HG03280 (cell line): ENCODE data around the gene COMT.

Experiments
- ATAC-seq: cut with Tn5 transposase; IDR thresholded peaks from one replicate; pipeline ENCODE4 v1.9.1; 2021; ENCODE audit warnings: mild to moderate bottlenecking, moderate library complexity; ENCODE audit not compliant: unreplicated experiment

COMT gene

DNA sequence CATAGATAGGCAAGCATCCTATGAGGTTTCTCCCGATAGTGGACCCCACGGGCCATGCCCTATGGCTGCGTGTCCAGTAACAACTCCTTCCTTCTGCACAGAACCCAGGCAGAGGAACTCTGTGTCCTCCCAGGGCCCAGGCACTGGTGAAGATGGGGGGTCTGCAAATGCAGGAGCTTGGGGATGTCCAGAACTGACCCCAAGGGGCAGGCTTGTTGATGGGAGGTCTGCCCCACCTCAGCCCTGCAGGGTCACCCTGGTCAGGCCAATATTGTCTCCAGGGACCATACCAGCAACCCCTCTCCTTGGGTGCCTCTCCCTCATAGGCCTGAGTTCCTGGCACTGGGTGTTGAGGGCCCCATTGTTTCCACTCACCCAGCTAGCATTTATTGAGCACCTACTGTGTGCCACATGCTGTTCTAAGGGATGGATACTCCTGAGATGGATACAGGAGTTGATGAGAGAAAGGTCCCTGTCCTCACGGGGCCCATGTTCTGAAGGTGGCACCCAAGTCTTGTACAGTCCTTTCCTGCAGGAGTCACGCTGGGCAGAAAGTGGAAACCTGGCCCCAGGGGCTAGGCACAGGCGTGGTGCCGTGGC, 26.4 kb downstream of the COMT start:
- ATAC-seq: no peak

DNA sequence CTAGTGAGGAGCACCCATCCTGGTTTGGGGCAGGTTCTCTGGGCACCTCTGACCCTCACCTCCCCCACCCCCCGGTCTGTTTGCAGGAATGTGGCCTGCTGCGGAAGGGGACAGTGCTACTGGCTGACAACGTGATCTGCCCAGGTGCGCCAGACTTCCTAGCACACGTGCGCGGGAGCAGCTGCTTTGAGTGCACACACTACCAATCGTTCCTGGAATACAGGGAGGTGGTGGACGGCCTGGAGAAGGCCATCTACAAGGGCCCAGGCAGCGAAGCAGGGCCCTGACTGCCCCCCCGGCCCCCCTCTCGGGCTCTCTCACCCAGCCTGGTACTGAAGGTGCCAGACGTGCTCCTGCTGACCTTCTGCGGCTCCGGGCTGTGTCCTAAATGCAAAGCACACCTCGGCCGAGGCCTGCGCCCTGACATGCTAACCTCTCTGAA, 26.9 kb downstream of the COMT start:
- ATAC-seq: no peak

DNA sequence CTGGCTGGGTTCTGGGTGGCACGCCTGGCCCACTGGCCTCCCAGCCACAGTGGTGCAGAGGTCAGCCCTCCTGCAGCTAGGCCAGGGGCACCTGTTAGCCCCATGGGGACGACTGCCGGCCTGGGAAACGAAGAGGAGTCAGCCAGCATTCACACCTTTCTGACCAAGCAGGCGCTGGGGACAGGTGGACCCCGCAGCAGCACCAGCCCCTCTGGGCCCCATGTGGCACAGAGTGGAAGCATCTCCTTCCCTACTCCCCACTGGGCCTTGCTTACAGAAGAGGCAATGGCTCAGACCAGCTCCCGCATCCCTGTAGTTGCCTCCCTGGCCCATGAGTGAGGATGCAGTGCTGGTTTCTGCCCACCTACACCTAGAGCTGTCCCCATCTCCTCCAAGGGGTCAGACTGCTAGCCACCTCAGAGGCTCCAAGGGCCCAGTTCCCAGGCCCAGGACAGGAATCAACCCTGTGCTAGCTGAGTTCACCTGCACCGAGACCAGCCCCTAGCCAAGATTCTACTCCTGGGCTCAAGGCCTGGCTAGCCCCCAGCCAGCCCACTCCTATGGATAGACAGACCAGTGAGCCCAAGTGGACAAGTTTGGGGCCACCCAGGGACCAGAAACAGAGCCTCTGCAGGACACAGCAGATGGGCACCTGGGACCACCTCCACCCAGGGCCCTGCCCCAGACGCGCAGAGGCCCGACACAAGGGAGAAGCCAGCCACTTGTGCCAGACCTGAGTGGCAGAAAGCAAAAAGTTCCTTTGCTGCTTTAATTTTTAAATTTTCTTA, 27.8 kb downstream of the COMT start:
- no peak for ATAC-seq

DNA sequence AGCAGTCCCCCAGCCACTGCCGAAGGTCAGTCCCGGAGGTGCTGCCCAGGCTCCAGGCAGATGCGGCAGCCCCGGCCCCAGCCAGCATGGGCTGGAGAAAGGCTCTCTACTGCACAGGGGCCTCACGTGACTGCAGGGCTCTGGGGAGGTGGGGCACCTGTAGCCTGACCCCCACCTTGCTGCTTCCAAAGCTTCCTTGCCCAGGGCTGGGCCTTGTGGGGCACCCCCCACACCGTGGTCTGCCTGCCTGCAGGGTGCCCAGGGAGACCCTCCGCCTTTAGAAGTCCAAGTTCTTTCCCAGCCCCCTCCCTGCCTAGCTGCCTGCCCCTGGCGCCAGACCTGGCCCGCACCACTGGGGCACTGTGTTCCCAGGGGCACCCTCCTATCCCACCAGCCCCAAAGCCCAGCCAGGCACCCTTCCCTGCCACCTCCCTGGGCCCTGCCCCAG, 28.5 kb downstream of the COMT start:
- no peak for ATAC-seq

DNA sequence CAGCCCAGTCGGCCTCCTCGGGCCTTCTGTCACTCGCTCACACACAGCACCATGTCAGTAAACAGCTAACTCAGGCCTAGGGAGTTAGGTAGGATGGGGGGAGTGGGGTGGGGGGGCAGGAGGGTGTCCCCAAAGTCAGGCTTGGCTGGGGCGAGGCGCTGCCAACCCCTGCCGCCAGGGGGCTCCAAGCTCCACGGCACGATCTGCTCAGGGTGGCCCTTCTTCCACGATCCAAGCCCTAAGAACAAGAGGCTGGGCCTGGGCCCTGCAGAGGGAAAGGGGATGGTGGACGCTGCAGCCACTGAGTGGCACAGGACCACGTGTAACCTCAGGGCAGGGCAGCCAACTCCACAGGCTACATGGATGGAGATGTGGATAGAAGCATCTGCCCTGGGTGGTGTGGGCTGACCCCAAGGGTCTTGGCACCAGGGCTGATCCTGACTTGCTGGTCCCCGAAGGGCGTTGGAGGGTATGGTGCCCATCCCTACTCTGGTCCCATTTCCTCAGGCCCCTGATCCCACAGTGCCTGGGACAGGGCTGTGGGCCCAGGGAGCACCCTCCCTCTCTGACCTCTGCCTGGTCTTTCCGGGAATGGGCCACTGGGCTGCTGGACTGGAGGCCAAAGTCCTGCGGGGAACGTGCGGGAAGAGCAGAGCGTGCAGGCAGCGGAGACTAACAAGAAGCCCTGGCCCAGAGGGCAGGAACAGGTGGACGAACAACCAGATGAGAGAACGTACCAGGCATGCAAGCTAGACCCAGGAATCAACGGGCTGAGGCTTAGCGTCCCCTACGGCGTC, 29.1 kb downstream of the COMT start:
- ATAC-seq: no peak

DNA sequence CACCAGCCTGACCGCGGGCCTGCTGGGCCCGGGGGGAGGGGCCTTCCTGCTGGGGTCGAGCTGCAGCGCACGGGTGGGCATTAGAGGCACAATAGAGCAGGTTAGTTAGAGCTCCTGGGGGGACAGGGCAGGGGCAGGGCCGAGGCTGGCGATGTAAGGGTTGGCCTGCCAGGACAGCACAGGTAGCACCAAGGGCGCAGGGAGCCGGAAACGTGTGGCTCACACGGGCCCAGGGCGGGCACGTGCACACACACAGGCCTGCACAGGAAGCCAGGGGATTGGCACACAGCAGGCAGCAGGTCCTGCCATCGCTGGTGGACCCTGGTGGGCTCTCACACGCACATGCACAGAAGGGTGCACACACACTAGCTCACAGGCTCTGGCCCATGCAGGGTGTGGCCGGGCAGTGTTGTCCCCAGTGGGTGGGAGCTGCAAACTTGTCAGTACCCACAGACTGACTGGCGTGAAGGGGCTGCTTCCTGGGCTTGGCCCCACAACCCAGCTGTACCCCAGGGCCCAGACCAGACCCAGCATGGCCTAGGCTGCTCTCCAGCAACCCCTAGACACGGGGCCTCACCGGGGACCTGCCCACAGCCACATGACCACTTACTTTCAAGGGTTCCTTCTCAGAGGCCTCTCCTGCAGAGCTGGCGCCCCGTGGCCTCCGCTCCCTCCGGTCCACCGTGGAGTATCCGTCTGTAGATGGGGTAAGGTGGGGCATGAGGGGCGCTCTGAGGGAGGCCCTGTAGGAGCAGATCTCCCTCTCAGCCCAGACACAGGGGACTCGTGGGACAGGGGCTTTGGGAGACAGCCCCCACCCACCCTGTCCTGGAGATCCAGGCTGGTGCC, 29.9 kb downstream of the COMT start:
- no peak for ATAC-seq

DNA sequence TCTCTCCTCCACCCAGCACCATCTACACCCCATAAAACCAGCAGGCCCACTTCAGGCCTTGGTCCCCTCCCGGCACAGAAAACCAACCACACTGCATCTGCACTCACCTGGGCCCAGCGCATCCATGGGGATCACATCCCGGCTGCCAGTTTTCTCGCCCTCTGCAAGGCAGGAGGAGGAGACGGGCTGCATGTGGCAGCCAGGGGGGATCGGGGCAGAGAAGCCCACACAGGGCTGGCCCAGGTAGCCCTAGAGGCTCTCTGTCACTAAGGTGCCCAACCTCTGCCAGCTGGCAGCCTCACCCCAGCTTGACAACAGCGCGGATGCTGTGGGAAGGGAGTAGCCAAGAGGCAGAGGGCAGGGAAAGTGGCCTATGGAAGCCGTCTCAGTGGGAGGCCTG, 30.7 kb downstream of the COMT start:
- ATAC-seq: no peak

DNA sequence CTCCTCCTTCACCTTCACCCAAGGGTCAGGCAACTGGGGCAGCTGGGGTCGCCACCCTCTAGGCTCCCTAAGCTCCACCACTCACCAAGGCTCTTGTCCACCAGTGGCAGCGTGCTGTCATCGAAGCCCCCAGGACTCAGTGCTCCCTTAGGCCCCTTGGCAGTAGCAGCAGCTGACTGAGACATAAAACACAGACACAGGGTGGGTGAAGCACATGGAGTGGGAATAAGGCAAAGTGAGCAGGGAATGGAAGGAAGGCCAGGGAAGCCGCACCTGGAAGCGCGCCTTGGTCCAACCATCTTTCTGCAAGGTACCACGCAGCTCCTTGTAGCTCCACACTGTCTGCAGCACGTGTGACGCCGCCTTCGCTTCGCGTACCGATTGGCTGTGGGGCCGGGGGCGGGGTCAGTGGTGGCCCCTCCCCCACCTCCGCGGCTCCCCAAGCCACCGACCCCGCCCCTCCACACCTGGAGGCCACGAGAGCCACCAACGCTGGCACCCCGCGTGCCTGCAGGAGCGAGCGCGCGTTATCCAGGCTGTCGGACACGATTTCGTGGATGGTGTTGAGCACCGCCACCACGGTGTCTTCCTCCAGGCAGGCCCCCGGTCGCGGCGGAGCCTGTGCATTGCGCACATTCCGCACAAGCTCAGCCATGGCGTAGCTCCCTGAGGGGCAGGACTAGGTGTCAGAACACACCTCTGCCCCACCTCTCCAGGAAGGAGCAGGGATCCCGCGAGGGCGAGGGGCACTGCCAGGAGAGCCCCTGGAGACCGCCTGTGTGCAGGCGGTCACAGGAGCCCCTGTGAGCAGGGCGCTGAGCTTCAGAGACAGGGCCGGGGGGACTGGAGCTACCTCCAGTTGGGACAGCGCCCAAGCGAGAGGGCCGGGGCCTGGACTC, 31.3 kb downstream of the COMT start:
- ATAC-seq: no peak

DNA sequence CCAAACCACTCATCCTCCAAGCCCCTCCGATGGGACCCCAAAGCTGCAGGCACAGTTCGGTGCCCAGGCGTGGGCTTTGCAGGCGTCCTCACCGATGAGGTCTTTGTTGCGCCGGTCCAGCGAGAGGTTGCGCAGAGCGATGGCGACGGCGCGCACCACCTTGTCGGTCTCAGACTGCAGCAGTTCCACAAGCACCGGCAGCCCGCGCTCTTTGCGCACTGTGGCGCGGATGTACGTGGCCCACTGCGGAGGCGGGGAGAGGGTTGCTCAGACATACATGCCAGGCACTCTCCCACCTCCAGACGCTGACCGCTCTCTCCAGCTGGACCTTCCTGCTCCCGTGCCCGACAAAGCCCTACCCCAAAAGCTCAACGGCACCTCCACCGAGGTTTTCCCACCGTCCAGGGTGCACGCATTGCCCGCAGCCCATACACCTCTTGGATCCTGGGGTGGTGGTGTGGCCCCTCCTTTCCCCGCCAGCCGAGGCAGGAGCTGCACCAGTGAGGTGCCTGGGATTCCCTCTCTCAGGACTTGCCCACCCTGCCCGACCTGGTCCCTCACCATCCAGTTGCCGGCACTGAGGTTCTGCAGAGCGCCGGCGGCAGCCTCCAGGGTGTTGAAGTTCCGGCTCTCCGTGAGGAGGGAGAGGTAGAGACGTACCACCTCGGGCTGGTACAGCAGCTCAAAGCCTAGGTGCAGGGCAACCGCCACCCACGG, 32.1 kb downstream of the COMT start:
- ATAC-seq: no peak

DNA sequence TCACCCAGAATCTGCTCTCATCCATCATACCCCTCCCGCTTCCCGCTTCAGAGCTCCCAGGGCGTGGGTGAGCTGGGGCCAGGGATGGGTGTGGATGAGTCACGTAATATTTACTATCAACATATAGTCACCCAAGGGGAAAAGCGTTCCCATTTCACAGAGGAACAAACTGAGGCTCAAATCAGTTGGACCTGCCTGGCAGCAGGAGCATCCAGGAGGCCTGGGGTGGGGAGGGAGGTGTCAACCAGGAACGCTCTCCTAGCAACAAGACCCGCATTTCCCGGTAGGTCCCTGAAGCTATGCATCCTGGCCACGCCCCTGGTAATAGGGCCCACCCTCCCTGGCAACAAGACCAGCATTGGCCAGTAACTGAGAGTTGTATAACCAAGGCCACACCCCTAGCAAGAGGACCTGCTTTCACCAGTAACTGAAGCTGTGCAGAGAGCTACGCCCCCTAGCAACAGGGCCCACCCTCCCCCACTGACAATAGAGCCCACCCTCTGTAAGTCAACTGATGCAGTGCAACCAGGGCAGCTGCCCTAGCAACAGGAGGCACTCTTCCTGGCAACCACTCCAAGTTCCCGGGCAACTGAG, 32.8 kb downstream of the COMT start:
- ATAC-seq: no peak

DNA sequence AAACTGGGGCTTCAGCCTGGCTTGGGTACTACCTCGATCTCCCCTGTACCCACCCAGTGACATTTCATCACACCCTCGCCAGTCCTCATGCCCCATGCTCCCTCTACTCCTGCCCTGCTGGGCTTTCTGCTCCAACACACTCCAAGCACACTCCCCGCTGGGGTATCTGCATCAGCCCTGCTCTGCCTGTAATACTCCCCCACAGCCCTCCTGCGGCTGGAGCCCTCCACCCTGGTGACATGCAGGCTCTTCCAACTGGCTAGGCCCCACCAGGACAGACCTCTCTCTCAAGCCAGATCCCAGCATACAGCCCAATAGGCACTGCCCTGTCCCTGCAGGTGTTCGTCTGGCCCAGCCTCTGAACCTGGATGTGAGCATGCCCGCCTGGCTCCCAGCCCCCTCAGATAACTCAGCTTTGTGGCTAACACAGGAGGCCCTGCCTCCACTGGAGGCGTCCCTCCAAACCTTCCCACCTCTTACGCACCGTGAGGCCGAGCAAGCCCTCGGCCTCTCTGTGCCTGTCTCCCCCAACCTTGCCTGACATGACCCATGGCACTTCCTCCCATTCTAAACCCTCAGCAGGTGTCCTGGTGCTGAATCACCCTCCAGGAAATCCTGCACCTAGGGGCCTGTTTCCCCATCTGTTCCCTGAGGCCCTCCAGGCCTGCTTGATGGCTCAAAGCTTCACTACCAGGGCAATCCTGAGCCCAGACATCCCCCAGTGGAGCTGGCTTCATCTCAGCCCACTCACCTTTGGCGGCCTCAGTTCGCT, 33.5 kb downstream of the COMT start:
- ATAC-seq: no peak

DNA sequence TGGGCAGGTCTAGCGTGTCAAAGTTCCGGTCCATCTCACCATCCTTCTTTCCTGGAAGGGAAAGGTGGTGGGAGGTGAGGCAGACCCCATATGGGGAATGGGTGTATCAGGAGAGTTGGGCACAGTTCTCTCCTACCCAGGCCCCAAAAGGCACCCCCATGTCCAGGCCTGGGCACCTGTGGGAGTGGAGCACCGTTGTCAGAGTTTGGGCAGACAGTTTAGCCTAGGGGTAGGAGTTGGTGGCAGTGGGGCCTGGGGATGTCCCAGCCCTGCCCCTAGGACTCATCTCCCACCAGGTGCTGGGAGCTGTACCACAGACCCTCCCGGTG, 34.1 kb downstream of the COMT start:
- ATAC-seq: no peak

DNA sequence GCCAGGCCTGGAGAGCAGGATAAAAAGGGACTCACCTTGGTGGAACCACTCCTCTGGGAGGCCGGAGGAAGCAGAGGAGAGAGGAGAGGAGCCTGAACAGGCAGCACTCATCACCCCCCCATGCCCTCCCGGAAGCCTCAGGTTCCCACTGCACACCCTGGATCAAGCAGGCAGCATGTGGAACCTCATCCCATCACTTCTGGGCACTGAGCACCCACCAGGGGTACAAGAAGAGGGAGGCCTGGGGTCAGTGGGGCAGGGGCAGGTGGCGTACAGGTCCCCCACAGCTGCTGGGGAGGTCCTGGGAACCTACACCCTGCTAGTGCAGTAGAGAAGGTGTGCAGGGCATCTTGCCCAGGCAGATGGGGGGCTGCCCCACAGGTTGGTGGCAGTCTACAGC, 35.1 kb downstream of the COMT start:
- ATAC-seq: no peak

DNA sequence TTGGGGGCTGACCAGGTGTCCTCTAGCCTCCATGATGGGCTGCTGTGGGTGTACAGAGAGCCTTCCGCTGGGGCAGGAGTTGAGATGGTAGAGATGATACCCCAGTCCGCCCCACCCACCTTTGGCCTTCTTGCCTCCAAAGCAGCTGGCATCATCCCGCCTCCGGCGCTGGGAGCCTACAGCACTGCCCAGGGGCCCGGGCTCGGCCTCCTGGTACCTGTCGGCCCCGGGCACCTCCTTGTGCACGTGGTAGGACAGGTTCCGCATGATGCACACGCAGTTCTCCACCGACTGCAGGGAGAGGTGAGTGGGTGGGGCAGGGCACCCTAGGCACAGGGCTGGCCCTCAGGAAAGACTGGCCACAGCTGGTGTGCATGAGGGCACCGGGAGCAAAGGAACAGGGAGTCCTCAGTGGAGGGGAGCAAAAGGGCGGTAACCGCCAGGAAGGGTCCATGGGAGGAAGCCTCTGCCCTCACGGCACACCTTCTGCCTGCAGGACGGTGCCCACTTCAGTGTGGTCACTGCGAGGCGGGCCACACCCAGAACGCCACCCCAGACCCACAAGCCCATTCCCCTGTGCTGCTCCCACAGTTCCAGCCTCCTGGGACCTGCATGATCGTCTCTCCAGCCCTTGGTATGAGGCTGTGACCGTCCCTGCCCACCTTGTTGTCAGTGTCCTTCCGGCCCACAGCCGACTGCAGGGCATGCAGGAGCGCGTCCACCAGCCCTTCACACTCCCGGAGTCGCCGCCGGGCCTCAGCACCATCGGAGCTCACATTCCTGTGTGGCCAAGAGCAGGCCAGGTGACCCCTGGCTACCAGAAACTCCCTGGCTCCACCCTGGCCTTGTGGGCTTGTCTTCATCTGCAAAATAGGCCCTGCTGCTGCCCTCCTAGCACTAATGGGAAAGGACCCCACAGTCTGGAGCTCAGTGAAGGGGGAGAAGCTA, 36.0 kb downstream of the COMT start:
- no peak for ATAC-seq

DNA sequence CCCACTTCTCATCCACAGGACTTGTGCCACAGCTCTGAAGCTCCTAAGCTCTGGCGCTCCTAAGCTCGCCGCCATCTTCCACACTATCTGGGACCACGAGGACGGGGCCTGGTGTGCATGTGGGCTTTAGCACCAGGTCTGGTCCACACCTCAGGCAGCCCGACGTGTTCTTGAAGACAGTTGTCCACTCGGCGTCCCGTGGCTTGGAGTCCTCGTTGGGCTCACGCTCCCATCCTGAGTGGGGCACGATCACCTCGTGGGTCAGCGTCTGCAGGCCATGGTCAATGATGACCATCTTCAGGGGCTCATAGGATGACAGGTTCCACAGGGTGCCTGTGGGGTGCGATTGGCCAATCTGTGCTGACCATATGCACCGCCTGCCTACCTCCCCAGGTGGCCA, 37.2 kb downstream of the COMT start:
- ATAC-seq: no peak

DNA sequence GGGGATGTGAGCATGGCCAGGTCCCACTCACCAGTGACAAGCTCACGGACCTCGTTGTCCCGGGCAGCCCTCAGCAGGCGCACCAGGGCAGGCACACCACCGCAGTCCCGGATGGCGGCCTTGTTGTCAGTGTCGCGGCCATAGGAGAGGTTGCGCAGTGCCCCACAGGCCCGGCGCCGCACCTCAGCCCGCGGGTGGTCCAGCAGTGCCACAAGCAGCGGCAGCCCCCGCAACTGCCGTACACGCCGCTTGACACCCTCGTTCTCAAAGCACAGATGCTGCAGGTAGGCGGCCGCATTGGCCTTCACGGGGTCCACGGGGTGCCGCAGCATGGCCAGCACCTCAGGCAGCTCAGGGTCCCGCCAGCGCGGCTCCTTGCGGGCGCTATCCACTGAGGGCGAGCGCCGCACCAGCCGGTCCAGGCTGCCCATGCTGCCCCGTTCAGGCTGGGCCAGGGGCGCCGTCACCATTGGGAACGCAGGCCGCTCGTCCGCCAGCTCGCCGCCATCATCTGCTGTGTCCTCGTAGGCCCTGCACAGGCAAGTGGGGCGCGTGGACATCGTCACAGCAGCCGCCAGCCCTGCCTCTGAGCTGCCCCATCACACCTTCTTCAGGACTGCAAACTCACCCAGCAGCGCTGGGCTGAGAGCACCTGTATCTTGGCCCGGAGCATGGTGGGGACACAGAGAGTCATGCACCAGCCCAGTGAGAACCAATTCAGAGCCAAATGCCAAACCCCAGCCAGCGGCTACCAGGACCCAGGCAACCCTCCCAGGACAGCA, 38.3 kb downstream of the COMT start:
- ATAC-seq: no peak
